Gastrocnemius medialis (tissue), 4 donors: ENCODE data around the gene ZNF91. TPM values are rescaled to one million over a fixed set of nuclear protein-coding genes. Genes with fewer than 3 reads are reported as not detected.

ENCODE experiments used
- ATAC-seq, 2 donors: fragments of 150-250 bp; one replicate each; pipeline ENCODE4 v1.9.1; 2016
- DNase-seq, 2 donors: peaks; one replicate each; pipeline ENCODE4 v3.0.0-alpha.2; 2019
- H3K27ac ChIP-seq, 4 donors: fragments of 200-600 bp; sonication (generic); 1 replicate in 1 of 4; 2 replicates in 3 of 4; pipeline ENCODE4 v1.5.1; 2016 to 2018; ENCODE audit warnings: mild to moderate bottlenecking in 2 of 4, moderate library complexity in 1 of 4
- H3K27me3 ChIP-seq, 3 donors: fragments of 200-600 bp; sonication (generic) in 2 of 3; 1 replicate in 1 of 3; 2 replicates in 2 of 3; pipeline versions ENCODE4 v1.5.1 to v1.6.0; 2016 to 2019; ENCODE audit warnings: mild to moderate bottlenecking in 1 of 3, moderate library complexity in 1 of 3
- H3K36me3 ChIP-seq, 2 donors: fragments of 200-600 bp; sonication (generic) in 1 of 2; one replicate each; pipeline ENCODE4 v1.5.1; 2017 to 2018
- H3K4me1 ChIP-seq, 2 donors: fragments of 200-600 bp; sonication (generic) in 1 of 2; one replicate each; pipeline ENCODE4 v1.5.1; 2016 to 2017; ENCODE audit warnings: mild to moderate bottlenecking in 2 of 2
- H3K4me3 ChIP-seq, 4 donors: fragments of 200-600 bp; sonication (generic) in 3 of 4; 1 replicate in 1 of 4; 2 replicates in 3 of 4; pipeline ENCODE4 v1.5.1; 2016 to 2019; ENCODE audit warnings: mild to moderate bottlenecking in 2 of 4
- H3K9me3 ChIP-seq, 3 donors: fragments of 200-600 bp; sonication (generic) in 2 of 3; 1 replicate in 1 of 3; 2 replicates in 2 of 3; pipeline ENCODE4 v1.5.1; 2016 to 2019
- POLR2A ChIP-seq, 2 donors: fragments of 450-650 bp; IDR thresholded peaks; one replicate each; pipeline ENCODE4 v1.6.1; 2017; ENCODE audit warnings: antibody characterized with exemption in 2 of 2, mild to moderate bottlenecking in 2 of 2, moderate library complexity in 2 of 2
- in situ Hi-C, 4 donors: fragments of 200-750 bp; cut with MboI; loops; one replicate each; pipeline versions ENCODE4 v1.15.0 to v1.8.0; 2017; ENCODE audit warnings: low sequenced_read_pairs in 4 of 4
- intact Hi-C: fragments of 100-400 bp; cut with DNase I; formaldehyde crosslinking; loops from one replicate; pipeline ENCODE4 v1.15.1; 2023; ENCODE audit warnings: low total_unique reads
- total RNA-seq, 4 donors: library from RNA; depleted of rRNA; stranded (reverse); fragments of >200 nt; gene quantifications; one replicate each; pipeline versions ENCODE4 v1.1.0 to v1.2.3, GENCODE V29; 2016
- TF ChIP-seq, protein P1 (sequence below), 5 experiments: fragments of 450-650 bp in 3 of 5; fragments of 200-600 bp in 2 of 5; sonication (generic) in 2 of 5; IDR thresholded peaks in 4 of 5; conservative IDR thresholded peaks in 1 of 5; 1 replicate in 4 of 5; 2 replicates in 1 of 5; pipeline ENCODE4 v1.5.1; 2016 to 2019; ENCODE audit warnings: antibody characterized with exemption in 5 of 5, mild to moderate bottlenecking in 3 of 5, moderate library complexity in 3 of 5

The ZNF91 gene
- total RNA-seq, 4 donors from 2014 or later, result 44.3 to 71.1 (median 59.0) TPM

DNA sequence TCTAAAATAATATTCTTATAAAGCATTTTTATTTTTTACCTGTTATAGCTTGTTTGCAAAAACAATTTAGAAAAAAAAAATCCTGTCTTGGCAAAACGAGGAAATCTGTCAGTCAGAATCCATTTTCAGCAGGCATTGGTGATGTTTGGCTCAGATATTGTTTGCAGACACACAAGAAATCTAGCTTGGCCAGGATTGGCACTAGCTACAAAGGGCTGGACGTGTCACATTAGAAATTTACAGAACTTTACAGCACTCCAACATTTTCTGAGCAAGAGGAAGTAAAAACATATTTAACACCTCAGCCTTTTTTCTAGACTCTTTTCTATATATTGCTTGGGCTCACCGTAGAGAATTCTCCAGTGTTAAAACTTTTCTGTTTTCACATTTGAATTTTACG lies 9.9 kb downstream of the ZNF91 start:
- no peaks in the 10 kb centered on the region for H3K9me3 ChIP-seq
- ATAC-seq, result no peak
- DNase-seq, result no peak
- intact Hi-C loops, result no loop called here
- no peak overlapping the region for H3K27ac ChIP-seq
- TF ChIP-seq, protein P1, sequence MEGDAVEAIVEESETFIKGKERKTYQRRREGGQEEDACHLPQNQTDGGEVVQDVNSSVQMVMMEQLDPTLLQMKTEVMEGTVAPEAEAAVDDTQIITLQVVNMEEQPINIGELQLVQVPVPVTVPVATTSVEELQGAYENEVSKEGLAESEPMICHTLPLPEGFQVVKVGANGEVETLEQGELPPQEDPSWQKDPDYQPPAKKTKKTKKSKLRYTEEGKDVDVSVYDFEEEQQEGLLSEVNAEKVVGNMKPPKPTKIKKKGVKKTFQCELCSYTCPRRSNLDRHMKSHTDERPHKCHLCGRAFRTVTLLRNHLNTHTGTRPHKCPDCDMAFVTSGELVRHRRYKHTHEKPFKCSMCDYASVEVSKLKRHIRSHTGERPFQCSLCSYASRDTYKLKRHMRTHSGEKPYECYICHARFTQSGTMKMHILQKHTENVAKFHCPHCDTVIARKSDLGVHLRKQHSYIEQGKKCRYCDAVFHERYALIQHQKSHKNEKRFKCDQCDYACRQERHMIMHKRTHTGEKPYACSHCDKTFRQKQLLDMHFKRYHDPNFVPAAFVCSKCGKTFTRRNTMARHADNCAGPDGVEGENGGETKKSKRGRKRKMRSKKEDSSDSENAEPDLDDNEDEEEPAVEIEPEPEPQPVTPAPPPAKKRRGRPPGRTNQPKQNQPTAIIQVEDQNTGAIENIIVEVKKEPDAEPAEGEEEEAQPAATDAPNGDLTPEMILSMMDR (IDR thresholded peaks at IDR 0.05 in 4 of 5, conservative IDR thresholded peaks at IDR 0.05 in 1 of 5), result no peak
- TF ChIP-seq POLR2A (IDR thresholded peaks at IDR 0.05), result no peak
- peaks cover 0 to 42% of the 10 kb centered on the region in 2 donors for H3K36me3 ChIP-seq
- no peaks in the 10 kb centered on the region for H3K27me3 ChIP-seq
- in situ Hi-C loops, result loop anchor here in 1 of 4 donors (25.0 kb wide), 1 partner anchor 123 kb away; the partner anchor contains the start of gene ZNF724
- no peak overlapping the region for H3K4me3 ChIP-seq
- no peaks in the 10 kb centered on the region for H3K4me1 ChIP-seq

DNA sequence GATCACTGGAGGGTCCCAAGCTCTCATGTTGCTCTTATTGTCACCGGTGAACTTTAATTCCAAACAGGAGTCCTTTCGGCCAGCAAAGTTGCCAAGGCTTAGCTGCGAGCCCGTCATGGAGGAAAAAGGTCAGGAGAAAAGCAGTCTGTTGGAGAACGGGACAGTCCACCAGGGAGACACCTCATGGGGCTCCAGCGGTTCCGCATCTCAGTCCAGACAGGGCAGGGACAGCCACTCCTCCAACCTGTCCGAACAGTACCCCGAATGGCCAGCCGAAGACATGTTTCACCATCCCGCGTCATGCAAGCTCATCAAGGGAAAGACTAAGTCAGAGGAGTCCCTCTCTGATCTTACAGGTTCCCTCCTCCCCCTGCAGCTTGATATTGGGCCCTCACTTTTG lies 10.4 kb downstream of the ZNF91 start:
- Histone ChIP-seq H3K4me3 (no peak overlapping the region), H3K36me3 (peaks cover 0 to 43% of the 10 kb centered on the region in 2 donors), H3K27me3 (no peaks in the 10 kb centered on the region), H3K4me1 (no peaks in the 10 kb centered on the region), H3K9me3 (no peaks in the 10 kb centered on the region), H3K27ac (no peak overlapping the region)
- intact Hi-C loops, result no loop called here
- TF ChIP-seq, protein P1 (IDR thresholded peaks at IDR 0.05 in 4 of 5, conservative IDR thresholded peaks at IDR 0.05 in 1 of 5), result no peak
- no peak for TF ChIP-seq POLR2A (IDR thresholded peaks at IDR 0.05)
- DNase-seq, result no peak
- in situ Hi-C loops, result loop anchor here in 1 of 4 donors (25.0 kb wide), 1 partner anchor 123 kb away; the partner anchor contains the start of gene ZNF724
- no peak for ATAC-seq

DNA sequence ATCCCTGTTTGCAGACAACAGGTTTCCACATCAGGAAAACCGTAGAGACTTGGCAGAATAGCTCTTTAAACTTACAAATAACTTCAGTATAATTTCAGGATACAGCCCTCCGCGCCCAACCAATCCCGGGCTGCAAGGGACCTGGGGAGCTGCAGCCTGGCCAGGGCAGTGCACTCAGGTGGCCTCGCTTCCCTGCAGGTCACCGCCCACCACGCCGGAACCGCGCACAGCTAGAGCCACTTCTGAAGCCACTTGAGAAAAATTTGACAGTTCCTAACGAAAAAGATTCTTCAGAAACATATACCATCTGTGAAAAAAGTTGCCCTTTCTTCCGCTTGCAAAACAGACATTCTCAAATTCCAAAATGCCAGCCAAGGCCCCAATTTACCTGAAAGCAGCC lies 11.1 kb downstream of the ZNF91 start:
- TF ChIP-seq, protein P1 (IDR thresholded peaks at IDR 0.05 in 4 of 5, conservative IDR thresholded peaks at IDR 0.05 in 1 of 5), result no peak
- no peak for TF ChIP-seq POLR2A (IDR thresholded peaks at IDR 0.05)
- in situ Hi-C loops (loop anchor here in 1 of 4 donors (25.0 kb wide), 1 partner anchor 122 kb away; the partner anchor contains the start of gene ZNF724), intact Hi-C loops (no loop called here)
- Histone ChIP-seq H3K9me3 (no peaks in the 10 kb centered on the region), H3K4me3 (no peak overlapping the region), H3K27ac (no peak overlapping the region), H3K4me1 (peaks cover 0 to 3% of the 10 kb centered on the region in 2 donors), H3K36me3 (peaks cover 0 to 45% of the 10 kb centered on the region in 2 donors), H3K27me3 (no peaks in the 10 kb centered on the region)
- ATAC-seq (no peak), DNase-seq (no peak)

DNA sequence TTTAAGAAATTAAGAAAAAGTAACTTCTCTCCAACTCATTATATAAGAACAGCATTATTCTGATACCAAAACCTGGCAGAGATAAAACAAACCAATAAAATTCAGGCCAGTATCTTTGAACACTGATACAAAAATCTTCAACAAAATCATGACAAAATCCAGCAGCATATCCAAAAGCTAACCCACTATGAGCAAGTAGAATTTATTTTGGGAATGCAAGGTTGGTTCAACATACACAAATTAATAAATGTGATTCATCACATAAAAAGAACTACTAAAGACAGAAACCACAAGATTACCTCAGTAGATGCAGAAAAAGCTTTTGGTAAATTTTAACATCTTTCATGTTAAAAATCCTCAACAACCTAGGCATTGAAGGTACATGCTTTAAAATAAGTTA lies 12.3 kb downstream of the ZNF91 start:
- DNase-seq, result no peak
- intact Hi-C loops (no loop called here), in situ Hi-C loops (loop anchor here in 1 of 4 donors (25.0 kb wide), 1 partner anchor 121 kb away; the partner anchor contains the start of gene ZNF724)
- H3K27ac ChIP-seq, result no peak overlapping the region
- no peaks in the 10 kb centered on the region for H3K9me3 ChIP-seq
- peaks cover 0 to 8% of the 10 kb centered on the region in 2 donors for H3K4me1 ChIP-seq
- TF ChIP-seq, protein P1 (IDR thresholded peaks at IDR 0.05 in 4 of 5, conservative IDR thresholded peaks at IDR 0.05 in 1 of 5), result no peak
- TF ChIP-seq POLR2A (IDR thresholded peaks at IDR 0.05), result no peak
- ATAC-seq, result no peak
- no peak overlapping the region for H3K4me3 ChIP-seq
- H3K36me3 ChIP-seq, result peaks cover 0 to 49% of the 10 kb centered on the region in 2 donors
- H3K27me3 ChIP-seq, result no peaks in the 10 kb centered on the region
